ENCODE measurements around the gene SPRED1.

The SPRED1 gene

GRCh38 chr15:38238311-38238710, 14.3 kb upstream of the SPRED1 start:
- H3K27me3 ChIP-seq (ENCODE audit: control insufficient read depth, insufficient read depth, low read length): no peaks in the 10 kb centered on the region
- no peaks in the 10 kb centered on the region for H3K36me3 ChIP-seq (ENCODE audit: control insufficient read depth, insufficient read depth, low read length)
- peaks cover 2% of the 10 kb centered on the region for H3K4me1 ChIP-seq (ENCODE audit: control insufficient read depth, insufficient read depth, low read length)
- no peaks in the 10 kb centered on the region for H3K9me3 ChIP-seq (ENCODE audit: control insufficient read depth, insufficient read depth, low read length)
- no peak overlapping the region for H3K9ac ChIP-seq (ENCODE audit: low read depth, low read length)
- no peak overlapping the region for H3K4me3 ChIP-seq (ENCODE audit: low read depth, low read length)

GRCh38 chr15:38242055-38242454, 10.6 kb upstream of the SPRED1 start:
- no peak overlapping the region for H3K9ac ChIP-seq (ENCODE audit: low read depth, low read length)
- H3K27me3 ChIP-seq (ENCODE audit: control insufficient read depth, insufficient read depth, low read length): no peaks in the 10 kb centered on the region
- H3K36me3 ChIP-seq (ENCODE audit: control insufficient read depth, insufficient read depth, low read length): no peaks in the 10 kb centered on the region
- H3K4me1 ChIP-seq (ENCODE audit: control insufficient read depth, insufficient read depth, low read length): peaks cover 2% of the 10 kb centered on the region
- H3K4me3 ChIP-seq (ENCODE audit: low read depth, low read length): no peak overlapping the region
- no peaks in the 10 kb centered on the region for H3K9me3 ChIP-seq (ENCODE audit: control insufficient read depth, insufficient read depth, low read length)

GRCh38 chr15:38243278-38244055, 9.2 kb upstream of the SPRED1 start:
- Histone ChIP-seq H3K9me3 (ENCODE audit: control insufficient read depth, insufficient read depth, low read length) (no peaks in the 10 kb centered on the region), H3K27me3 (ENCODE audit: control insufficient read depth, insufficient read depth, low read length) (no peaks in the 10 kb centered on the region), H3K9ac (ENCODE audit: low read depth, low read length) (no peak overlapping the region), H3K4me1 (ENCODE audit: control insufficient read depth, insufficient read depth, low read length) (peaks cover 2% of the 10 kb centered on the region), H3K36me3 (ENCODE audit: control insufficient read depth, insufficient read depth, low read length) (no peaks in the 10 kb centered on the region), H3K4me3 (ENCODE audit: low read depth, low read length) (no peak overlapping the region)

- no peak overlapping the region for H3K4me3 ChIP-seq (ENCODE audit: low read depth, low read length)
- no peaks in the 10 kb centered on the region for H3K9me3 ChIP-seq (ENCODE audit: control insufficient read depth, insufficient read depth, low read length)
- H3K9ac ChIP-seq (ENCODE audit: low read depth, low read length): no peak overlapping the region
- no peaks in the 10 kb centered on the region for H3K27me3 ChIP-seq (ENCODE audit: control insufficient read depth, insufficient read depth, low read length)
- no peaks in the 10 kb centered on the region for H3K36me3 ChIP-seq (ENCODE audit: control insufficient read depth, insufficient read depth, low read length)
- H3K4me1 ChIP-seq (ENCODE audit: control insufficient read depth, insufficient read depth, low read length): peaks cover 9% of the 10 kb centered on the region
Measured at GRCh38 chr15:38247336-38247735, 5.3 kb upstream of the SPRED1 start.

- H3K36me3 ChIP-seq (ENCODE audit: control insufficient read depth, insufficient read depth, low read length): no peaks in the 10 kb centered on the region
- no peaks in the 10 kb centered on the region for H3K27me3 ChIP-seq (ENCODE audit: control insufficient read depth, insufficient read depth, low read length)
- H3K4me3 ChIP-seq (ENCODE audit: low read depth, low read length): peak overlapping the region; percentile 92
Measured at GRCh38 chr15:38253351-38253781, 730 bp downstream of the SPRED1 start.

GRCh38 chr15:38254051-38254883, 1.6 kb downstream of the SPRED1 start:
- Histone ChIP-seq H3K9me3 (ENCODE audit: control insufficient read depth, insufficient read depth, low read length) (no peaks in the 10 kb centered on the region), H3K4me1 (ENCODE audit: control insufficient read depth, insufficient read depth, low read length) (peaks cover 16% of the 10 kb centered on the region), H3K4me3 (ENCODE audit: low read depth, low read length) (peak overlapping the region; percentile 92), H3K9ac (ENCODE audit: low read depth, low read length) (peak overlapping the region; percentile 84), H3K36me3 (ENCODE audit: control insufficient read depth, insufficient read depth, low read length) (no peaks in the 10 kb centered on the region), H3K27me3 (ENCODE audit: control insufficient read depth, insufficient read depth, low read length) (no peaks in the 10 kb centered on the region)

More at GRCh38 chr15:38253351-38253781, 730 bp downstream of the SPRED1 start:
- Histone ChIP-seq H3K4me1 (ENCODE audit: control insufficient read depth, insufficient read depth, low read length) (peaks cover 16% of the 10 kb centered on the region), H3K9me3 (ENCODE audit: control insufficient read depth, insufficient read depth, low read length) (no peaks in the 10 kb centered on the region), H3K9ac (ENCODE audit: low read depth, low read length) (peak overlapping the region; percentile 84)

GRCh38 chr15:38255690-38256089, 3.1 kb downstream of the SPRED1 start:
- H3K4me3 ChIP-seq (ENCODE audit: low read depth, low read length): peak overlapping the region; percentile 1
- H3K36me3 ChIP-seq (ENCODE audit: control insufficient read depth, insufficient read depth, low read length): no peaks in the 10 kb centered on the region
- no peaks in the 10 kb centered on the region for H3K27me3 ChIP-seq (ENCODE audit: control insufficient read depth, insufficient read depth, low read length)
- H3K9ac ChIP-seq (ENCODE audit: low read depth, low read length): peak overlapping the region; percentile 30
- no peaks in the 10 kb centered on the region for H3K9me3 ChIP-seq (ENCODE audit: control insufficient read depth, insufficient read depth, low read length)
- peaks cover 14% of the 10 kb centered on the region for H3K4me1 ChIP-seq (ENCODE audit: control insufficient read depth, insufficient read depth, low read length)

GRCh38 chr15:38257676-38258075, 5.0 kb downstream of the SPRED1 start:
- H3K4me3 ChIP-seq (ENCODE audit: low read depth, low read length): no peak overlapping the region
- no peaks in the 10 kb centered on the region for H3K27me3 ChIP-seq (ENCODE audit: control insufficient read depth, insufficient read depth, low read length)
- no peaks in the 10 kb centered on the region for H3K36me3 ChIP-seq (ENCODE audit: control insufficient read depth, insufficient read depth, low read length)
- peaks cover 23% of the 10 kb centered on the region for H3K4me1 ChIP-seq (ENCODE audit: control insufficient read depth, insufficient read depth, low read length)
- H3K9me3 ChIP-seq (ENCODE audit: control insufficient read depth, insufficient read depth, low read length): no peaks in the 10 kb centered on the region
- H3K9ac ChIP-seq (ENCODE audit: low read depth, low read length): no peak overlapping the region

GRCh38 chr15:38259134-38259533, 6.5 kb downstream of the SPRED1 start:
- no peak overlapping the region for H3K4me3 ChIP-seq (ENCODE audit: low read depth, low read length)

GRCh38 chr15:38260077-38260476, 7.4 kb downstream of the SPRED1 start:
- H3K4me3 ChIP-seq (ENCODE audit: low read depth, low read length): no peak overlapping the region
- H3K9me3 ChIP-seq (ENCODE audit: control insufficient read depth, insufficient read depth, low read length): no peaks in the 10 kb centered on the region
- no peak overlapping the region for H3K9ac ChIP-seq (ENCODE audit: low read depth, low read length)
- H3K27me3 ChIP-seq (ENCODE audit: control insufficient read depth, insufficient read depth, low read length): no peaks in the 10 kb centered on the region
- H3K4me1 ChIP-seq (ENCODE audit: control insufficient read depth, insufficient read depth, low read length): peaks cover 23% of the 10 kb centered on the region
- H3K36me3 ChIP-seq (ENCODE audit: control insufficient read depth, insufficient read depth, low read length): no peaks in the 10 kb centered on the region

More at GRCh38 chr15:38259134-38259533, 6.5 kb downstream of the SPRED1 start:
- Histone ChIP-seq H3K4me1 (ENCODE audit: control insufficient read depth, insufficient read depth, low read length) (peaks cover 23% of the 10 kb centered on the region), H3K36me3 (ENCODE audit: control insufficient read depth, insufficient read depth, low read length) (no peaks in the 10 kb centered on the region), H3K27me3 (ENCODE audit: control insufficient read depth, insufficient read depth, low read length) (no peaks in the 10 kb centered on the region), H3K9me3 (ENCODE audit: control insufficient read depth, insufficient read depth, low read length) (no peaks in the 10 kb centered on the region), H3K9ac (ENCODE audit: low read depth, low read length) (no peak overlapping the region)

GRCh38 chr15:38263251-38263650, 10.6 kb downstream of the SPRED1 start:
- Histone ChIP-seq H3K27me3 (ENCODE audit: control insufficient read depth, insufficient read depth, low read length) (no peaks in the 10 kb centered on the region), H3K4me3 (ENCODE audit: low read depth, low read length) (no peak overlapping the region), H3K36me3 (ENCODE audit: control insufficient read depth, insufficient read depth, low read length) (no peaks in the 10 kb centered on the region), H3K9me3 (ENCODE audit: control insufficient read depth, insufficient read depth, low read length) (no peaks in the 10 kb centered on the region), H3K4me1 (ENCODE audit: control insufficient read depth, insufficient read depth, low read length) (peaks cover 16% of the 10 kb centered on the region), H3K9ac (ENCODE audit: low read depth, low read length) (no peak overlapping the region)

GRCh38 chr15:38263996-38264395, 11.4 kb downstream of the SPRED1 start:
- no peak overlapping the region for H3K4me3 ChIP-seq (ENCODE audit: low read depth, low read length)

More at GRCh38 chr15:38263996-38264395, 11.4 kb downstream of the SPRED1 start:
- no peaks in the 10 kb centered on the region for H3K27me3 ChIP-seq (ENCODE audit: control insufficient read depth, insufficient read depth, low read length)
- H3K36me3 ChIP-seq (ENCODE audit: control insufficient read depth, insufficient read depth, low read length): no peaks in the 10 kb centered on the region
- H3K9ac ChIP-seq (ENCODE audit: low read depth, low read length): no peak overlapping the region
- H3K9me3 ChIP-seq (ENCODE audit: control insufficient read depth, insufficient read depth, low read length): no peaks in the 10 kb centered on the region
- peaks cover 16% of the 10 kb centered on the region for H3K4me1 ChIP-seq (ENCODE audit: control insufficient read depth, insufficient read depth, low read length)

Measured in iPS-15b (cell line).